SH-SY5Y (cell line): Measurements from ENCODE around the gene NRG2.

ENCODE experiments used
- GATA2 ChIP-seq: IDR thresholded peaks from 2 replicates; pipeline ENCODE4 v1.6.1; 2011; ENCODE audit warnings: mild to moderate bottlenecking, low read depth, low read length
- GATA3 ChIP-seq: IDR thresholded peaks from 2 replicates; pipeline ENCODE4 v1.6.1; 2011; ENCODE audit warnings: low read depth, mild to moderate bottlenecking, low read length, moderate library complexity

GRCh38 chr5:139817970-139818369 is 225.1 kb downstream of the NRG2 start:
- TF ChIP-seq GATA2 (no peak), GATA3 (no peak)
